Measurements from ENCODE around the gene AP1B1.

AP1B1 gene

GRCh38 chr22:29312218-29313125 is 75.9 kb downstream of the AP1B1 start:
- DNase-seq: peak; percentile 37

- DNase-seq: peak; percentile 53
Observed at GRCh38 chr22:29311464-29312217, 76.7 kb downstream of the AP1B1 start.

- peak; percentile 98 for DNase-seq
Observed at GRCh38 chr22:29310863-29311339, 77.5 kb downstream of the AP1B1 start.

- DNase-seq: no peak
Observed at GRCh38 chr22:29310065-29310862, 78.1 kb downstream of the AP1B1 start.

- peak; percentile 76 for DNase-seq
Observed at GRCh38 chr22:29309332-29310064, 78.9 kb downstream of the AP1B1 start.

- peak; percentile 58 for DNase-seq
Observed at GRCh38 chr22:29308791-29309262, 79.5 kb downstream of the AP1B1 start.

- peak; percentile 42 for DNase-seq
Observed at GRCh38 chr22:29308148-29308790, 80.1 kb downstream of the AP1B1 start.

- no peak for DNase-seq
Observed at GRCh38 chr22:29307596-29308147, 80.7 kb downstream of the AP1B1 start.

- DNase-seq: peak; percentile 88
Observed at GRCh38 chr22:29306835-29307595, 81.4 kb downstream of the AP1B1 start.

- peak; percentile 93 for DNase-seq
Observed at GRCh38 chr22:29306175-29306834, 82.1 kb downstream of the AP1B1 start, which contains the start of gene GAS2L1. Gene GAS2L1 (plus strand): TSS chr22:29306650. CDS start chr22:29308106, 1,456 bp downstream.

GRCh38 chr22:29305836-29306174 is 82.6 kb downstream of the AP1B1 start:
- DNase-seq: no peak

GRCh38 chr22:29302681-29303465 is 85.5 kb downstream of the AP1B1 start:
- peak; percentile 31 for DNase-seq

GRCh38 chr22:29302402-29302680 is 86.0 kb downstream of the AP1B1 start:
- no peak for DNase-seq

GRCh38 chr22:29301716-29302401 is 86.5 kb downstream of the AP1B1 start:
- DNase-seq: no peak

- DNase-seq: no peak
Observed at GRCh38 chr22:29300807-29301601, 87.4 kb downstream of the AP1B1 start.

GRCh38 chr22:29300467-29300806 is 87.9 kb downstream of the AP1B1 start:
- no peak for DNase-seq

- no peak for DNase-seq
Observed at GRCh38 chr22:29299136-29299900, 89.1 kb downstream of the AP1B1 start.
